DMS79 (cell line): ENCODE measurements around the gene LHX3.

Experiments used
- DNase-seq: peaks from one replicate; lab custom pipeline; 2025; lab: John Stamatoyannopoulos, UW

LHX3 gene

GRCh38 chr9:136192289-136193126 is 12.4 kb downstream of the LHX3 start:
- DNase-seq = no peak

- no peak for DNase-seq
Measured at GRCh38 chr9:136191960-136192286, 13.0 kb downstream of the LHX3 start.

- peak; percentile 21 for DNase-seq
Measured at GRCh38 chr9:136191099-136191959, 13.6 kb downstream of the LHX3 start.

- no peak for DNase-seq
Measured at GRCh38 chr9:136190656-136191055, 14.3 kb downstream of the LHX3 start.

- no peak for DNase-seq
Measured at GRCh38 chr9:136190237-136190601, 14.7 kb downstream of the LHX3 start.

GRCh38 chr9:136189394-136190236 is 15.3 kb downstream of the LHX3 start:
- no peak for DNase-seq

GRCh38 chr9:136187683-136188586 is 17.0 kb downstream of the LHX3 start:
- no peak for DNase-seq

GRCh38 chr9:136187197-136187596 is 17.7 kb downstream of the LHX3 start:
- no peak for DNase-seq

GRCh38 chr9:136186386-136186785 is 18.5 kb downstream of the LHX3 start:
- no peak for DNase-seq

- no peak for DNase-seq
Measured at GRCh38 chr9:136185596-136186366, 19.1 kb downstream of the LHX3 start.

- no peak for DNase-seq
Measured at GRCh38 chr9:136185066-136185465, 19.9 kb downstream of the LHX3 start.

- no peak for DNase-seq
Measured at GRCh38 chr9:136182850-136183422, 22.0 kb downstream of the LHX3 start.

- no peak for DNase-seq
Measured at GRCh38 chr9:136182420-136182787, 22.5 kb downstream of the LHX3 start.

GRCh38 chr9:136181784-136182419 is 23.0 kb downstream of the LHX3 start:
- DNase-seq = no peak

GRCh38 chr9:136180586-136180985 is 24.3 kb downstream of the LHX3 start:
- no peak for DNase-seq

- no peak for DNase-seq
Measured at GRCh38 chr9:136179761-136180160, 25.2 kb downstream of the LHX3 start.

GRCh38 chr9:136179101-136179616 is 25.8 kb downstream of the LHX3 start:
- no peak for DNase-seq

- no peak for DNase-seq
Measured at GRCh38 chr9:136178773-136179075, 26.2 kb downstream of the LHX3 start.

GRCh38 chr9:136178061-136178772 is 26.7 kb downstream of the LHX3 start:
- no peak for DNase-seq
